Measurements from ENCODE around the gene IL34.

IL34 gene

DNA sequence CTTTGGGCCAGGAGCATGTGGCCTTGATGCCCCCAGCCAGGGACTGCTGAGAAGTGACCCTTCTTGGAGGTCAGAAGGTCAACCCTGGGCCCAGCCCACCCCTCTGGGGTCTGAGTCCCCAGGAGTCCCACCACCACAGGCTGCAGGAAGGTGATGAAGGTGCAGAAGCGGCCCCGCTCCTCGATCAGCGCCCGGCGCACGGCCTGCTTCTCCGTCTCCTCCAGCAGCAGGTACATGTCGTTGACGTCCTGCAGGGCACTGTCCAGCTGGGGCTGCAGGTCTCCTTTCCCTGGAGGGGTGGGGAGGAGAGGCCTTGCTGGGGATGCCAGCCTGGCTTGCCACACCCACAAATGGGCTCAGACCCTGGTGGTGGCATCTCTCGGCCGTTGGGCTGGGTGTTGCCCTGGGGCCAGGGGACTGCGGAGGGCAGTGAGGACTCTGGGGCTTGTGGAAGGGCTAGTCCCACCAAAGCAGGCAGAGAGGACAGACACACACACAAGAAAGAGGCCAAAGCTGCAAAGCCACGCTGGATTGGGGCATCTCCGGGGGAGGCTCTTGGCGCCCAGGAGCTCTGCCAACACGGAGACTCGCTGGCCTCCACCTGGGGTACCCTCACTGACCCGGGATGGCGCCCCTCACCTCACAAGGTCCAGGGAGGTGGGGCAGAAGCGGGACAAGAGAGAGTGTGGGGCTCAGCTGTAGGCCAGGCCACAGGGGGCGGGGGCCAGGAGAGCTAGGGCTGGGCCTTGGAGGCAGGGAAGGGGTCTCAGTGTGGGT is 31.9 kb downstream of the IL34 start:
- no peak for DNase-seq (ENCODE audit: low read depth)

DNA sequence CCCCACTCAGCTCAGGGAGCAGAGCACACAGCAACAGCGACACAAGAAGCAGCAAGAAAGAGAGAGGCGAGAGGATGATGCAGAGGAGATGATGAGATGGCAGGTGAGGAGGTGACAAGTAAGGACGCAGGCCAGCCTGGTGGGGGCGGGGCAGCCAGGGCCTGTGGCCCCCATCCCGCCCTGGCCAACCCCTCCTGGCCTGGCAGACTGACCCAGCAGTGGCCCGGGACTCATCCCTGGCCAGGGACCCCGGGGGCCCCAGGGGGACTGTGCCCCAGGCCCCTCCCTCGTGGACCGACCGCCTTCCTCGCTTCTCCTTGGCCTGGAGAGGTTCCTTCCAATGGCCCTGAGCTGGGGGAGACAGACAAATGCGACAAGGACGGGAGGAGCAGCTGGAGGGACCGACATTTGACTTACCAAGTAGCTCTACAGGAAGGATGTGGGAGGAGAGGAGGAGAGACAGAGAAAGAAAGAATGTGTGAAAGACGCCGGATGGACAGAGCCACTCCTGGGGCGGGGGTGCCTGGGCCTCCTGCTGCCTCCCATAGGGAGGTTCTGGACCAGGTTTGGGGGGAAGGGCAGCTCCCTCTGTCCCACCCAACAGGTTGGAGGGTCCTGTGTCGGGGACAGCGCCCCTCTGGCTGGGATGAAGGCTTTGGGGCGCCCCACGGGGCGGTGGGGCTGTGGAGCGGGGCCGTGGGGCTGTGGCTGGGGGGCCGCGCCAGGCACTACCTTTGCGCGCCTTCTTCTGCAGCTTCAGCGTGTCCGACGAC is 32.7 kb downstream of the IL34 start:
- no peak for DNase-seq (ENCODE audit: low read depth)

DNA sequence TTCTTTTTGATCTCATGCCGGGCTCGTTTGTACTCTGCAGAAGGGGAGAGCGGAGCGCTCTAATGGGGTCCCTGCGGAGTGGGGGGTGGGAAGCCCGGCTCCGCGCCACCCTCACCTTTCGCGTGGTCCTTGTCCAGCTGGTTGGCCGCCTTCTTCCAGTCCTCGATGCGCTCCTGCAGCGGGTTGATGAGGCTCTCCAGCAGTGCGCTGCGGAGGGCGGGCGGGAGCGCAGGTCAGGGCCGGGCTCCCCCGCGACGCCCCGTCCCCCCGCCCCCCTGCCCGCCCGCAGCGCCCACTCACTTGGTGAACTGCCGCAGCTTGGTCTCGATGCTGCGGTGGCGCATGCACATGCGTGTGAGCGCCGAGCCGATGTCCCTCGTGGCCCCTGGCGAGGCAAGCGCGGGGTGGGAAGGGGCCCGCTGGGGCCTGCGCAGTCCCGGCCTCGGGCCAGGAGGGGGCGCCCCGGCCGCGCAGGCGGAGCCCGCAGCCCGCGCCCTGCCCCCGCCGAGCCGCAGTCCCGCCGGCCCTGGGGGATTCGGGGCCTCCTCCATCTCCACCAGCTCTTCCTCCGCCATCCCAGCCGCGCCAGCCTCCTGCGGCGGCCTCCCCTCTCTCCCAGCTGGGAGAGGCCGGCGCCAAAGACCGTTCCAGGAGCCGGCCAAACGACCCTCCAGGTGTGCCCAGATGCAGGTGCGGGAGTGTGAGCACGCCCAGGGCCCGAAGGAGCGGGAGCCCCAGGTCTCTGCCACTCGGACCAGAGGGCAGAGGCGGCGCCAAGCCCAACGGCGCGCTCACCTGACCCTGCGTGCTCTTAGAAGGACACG is 33.5 kb downstream of the IL34 start:
- DNase-seq (ENCODE audit: low read depth), result no peak

DNA sequence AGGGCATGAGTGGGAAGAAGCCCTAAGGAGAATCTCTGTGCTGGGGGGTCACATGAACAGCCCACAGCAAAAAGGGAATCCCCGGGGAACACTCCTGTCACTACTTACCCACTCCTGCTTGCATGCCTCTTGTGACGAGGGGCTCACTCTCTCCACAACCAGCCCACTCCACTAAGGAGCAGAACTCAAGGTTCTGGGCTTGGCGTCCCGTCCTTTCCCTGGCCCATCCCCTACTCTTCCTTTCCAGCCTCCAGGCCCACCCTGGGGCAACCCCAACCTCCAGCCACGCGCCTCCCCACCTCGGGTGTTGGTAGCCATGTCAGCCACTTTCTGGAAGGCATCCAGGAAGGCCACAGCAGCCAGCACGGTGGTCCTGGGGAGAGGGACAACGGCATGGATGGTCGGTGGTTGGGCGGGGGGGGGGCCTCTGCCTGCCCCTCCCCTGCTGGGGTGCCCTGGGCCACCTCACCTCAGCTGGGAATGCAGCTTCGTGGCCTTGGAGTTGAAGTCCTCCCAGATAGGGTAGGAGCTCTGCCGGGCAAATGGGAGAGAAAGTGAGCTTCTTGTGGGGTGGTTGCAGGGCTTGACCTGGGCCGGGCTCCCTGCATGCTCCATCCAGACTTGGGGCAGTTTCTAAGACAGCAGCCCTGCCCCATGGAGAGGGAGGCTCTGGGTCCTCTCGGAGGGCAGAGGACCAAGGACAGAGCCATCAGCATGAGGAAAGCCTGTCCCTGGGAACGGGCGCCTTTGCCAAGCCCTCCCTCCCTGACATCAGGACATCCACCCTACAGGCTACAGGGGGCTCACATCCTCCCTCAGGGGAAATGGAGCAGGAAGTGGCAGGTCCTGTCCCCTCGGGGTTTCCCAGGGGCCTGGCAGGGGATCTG is 34.4 kb downstream of the IL34 start:
- DNase-seq (ENCODE audit: low read depth), result no peak

- no peak for DNase-seq (ENCODE audit: low read depth)
Observed at GRCh38 chr16:70681382-70682238, 35.3 kb downstream of the IL34 start.

- no peak for DNase-seq (ENCODE audit: low read depth)
Observed at GRCh38 chr16:70682239-70683145, 36.1 kb downstream of the IL34 start.

GRCh38 chr16:70683146-70683944 is 37.0 kb downstream of the IL34 start:
- no peak for DNase-seq (ENCODE audit: low read depth)

DNA sequence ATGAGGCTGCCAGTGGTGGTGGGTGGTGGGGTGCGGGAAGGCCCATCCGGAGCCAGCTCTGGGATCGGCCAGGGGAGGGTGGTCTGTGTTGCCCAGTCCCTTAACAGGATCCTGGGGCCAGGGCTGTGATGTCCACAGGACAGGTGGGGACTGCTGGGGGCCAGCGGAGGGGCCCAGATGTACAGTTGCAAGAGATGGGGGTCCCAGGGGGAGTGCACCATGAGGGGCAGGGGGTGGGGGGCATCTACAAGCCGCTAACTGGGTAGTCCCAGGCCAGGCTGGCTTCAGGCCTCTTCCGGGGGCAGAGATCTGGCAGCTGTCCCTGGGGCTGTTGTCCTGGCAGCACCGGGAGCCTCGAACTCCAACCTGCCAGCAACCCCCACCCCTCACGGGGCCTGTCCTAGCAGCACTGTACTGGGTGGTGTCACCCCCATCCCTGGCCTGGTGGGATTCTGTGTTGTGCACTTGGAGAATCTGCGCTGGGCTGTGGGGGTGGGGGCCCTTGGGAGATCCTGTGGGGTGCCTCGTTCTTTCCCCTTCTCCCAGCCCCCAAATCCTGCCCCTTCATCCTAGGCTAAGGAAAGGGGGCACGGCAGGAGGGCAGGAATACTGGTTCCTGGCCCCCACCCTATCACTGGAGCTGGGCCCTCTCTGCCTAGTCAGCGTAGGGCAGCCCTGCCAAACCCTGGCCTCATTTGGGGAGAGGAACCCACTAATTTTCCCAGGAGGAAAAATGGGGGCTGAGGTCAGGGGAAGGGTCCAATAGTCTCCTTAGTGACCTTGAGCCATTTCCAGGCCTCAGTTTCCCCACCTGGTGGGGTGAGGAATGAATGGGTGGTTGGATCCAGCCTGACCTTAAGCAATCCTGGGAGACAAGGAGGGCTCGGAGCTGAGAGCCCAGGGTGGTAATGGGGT is 38.0 kb downstream of the IL34 start:
- DNase-seq (ENCODE audit: low read depth), result no peak

GRCh38 chr16:70685061-70685937 is 38.9 kb downstream of the IL34 start:
- DNase-seq (ENCODE audit: low read depth), result no peak

- DNase-seq (ENCODE audit: low read depth), result no peak
Observed at GRCh38 chr16:70685938-70686375, 39.6 kb downstream of the IL34 start, which contains the start of gene MTSS2. TSS of gene MTSS2 (minus strand) at chr16:70686053. CDS start at chr16:70685791, 262 bp downstream.

DNA sequence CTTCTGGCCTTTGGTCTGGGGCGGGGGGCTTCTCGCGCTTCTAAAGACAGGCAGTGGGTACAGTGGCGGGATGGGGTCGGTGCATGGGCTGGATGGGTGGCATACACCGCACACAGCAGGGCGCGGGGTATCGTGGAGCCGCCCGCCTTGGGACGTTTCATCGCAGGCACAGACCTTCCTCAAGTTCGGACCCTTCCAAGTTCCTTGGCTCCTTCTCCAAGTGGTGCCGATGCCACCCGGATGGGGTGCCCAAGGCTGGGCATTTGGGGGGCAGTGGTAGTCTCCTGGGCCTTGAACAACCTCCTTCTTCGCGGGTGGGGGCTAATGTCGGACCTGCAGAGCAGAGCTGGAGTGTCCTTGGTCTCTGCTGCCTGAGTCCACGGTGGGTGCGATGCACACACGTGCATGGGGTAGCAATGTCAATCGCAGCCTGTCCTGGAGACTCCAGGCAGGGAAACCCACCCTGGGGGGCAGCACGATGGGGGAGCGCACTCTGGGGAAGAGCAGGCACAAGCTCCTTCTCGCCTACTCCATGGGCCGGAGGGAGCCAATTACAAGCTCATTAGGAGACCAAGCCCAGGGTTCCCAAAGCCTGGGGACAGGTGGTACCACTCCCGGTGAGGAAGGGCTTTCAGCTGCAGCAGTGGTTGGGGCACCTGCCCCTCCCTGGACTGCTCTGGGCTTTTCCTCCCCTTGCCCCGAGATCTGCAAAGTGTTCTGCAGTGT is 40.2 kb downstream of the IL34 start:
- DNase-seq (ENCODE audit: low read depth), result no peak

DNA sequence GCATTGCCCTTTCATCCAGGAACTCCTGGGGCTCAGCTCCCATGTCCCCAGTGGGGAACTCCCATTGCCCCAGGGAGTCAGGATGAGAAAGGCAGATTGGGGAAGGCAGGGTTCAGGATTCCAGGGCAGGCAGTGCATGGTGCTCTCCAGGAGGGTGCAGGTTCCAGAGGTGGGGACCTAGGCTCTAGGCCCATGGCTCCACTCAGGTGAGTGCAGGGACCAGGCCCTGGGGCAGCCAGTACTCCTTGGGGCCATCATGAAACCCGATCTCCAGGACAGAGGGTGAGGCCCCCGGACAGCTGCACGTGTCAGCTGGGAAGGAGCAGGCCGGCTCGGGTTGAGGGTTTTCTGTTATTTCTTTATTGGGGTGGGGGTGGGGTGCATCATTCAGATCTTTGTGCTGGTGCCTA is 40.7 kb downstream of the IL34 start:
- DNase-seq (ENCODE audit: low read depth), result no peak

- no peak for DNase-seq (ENCODE audit: low read depth)
Observed at GRCh38 chr16:70687671-70688245, 41.4 kb downstream of the IL34 start.

DNA sequence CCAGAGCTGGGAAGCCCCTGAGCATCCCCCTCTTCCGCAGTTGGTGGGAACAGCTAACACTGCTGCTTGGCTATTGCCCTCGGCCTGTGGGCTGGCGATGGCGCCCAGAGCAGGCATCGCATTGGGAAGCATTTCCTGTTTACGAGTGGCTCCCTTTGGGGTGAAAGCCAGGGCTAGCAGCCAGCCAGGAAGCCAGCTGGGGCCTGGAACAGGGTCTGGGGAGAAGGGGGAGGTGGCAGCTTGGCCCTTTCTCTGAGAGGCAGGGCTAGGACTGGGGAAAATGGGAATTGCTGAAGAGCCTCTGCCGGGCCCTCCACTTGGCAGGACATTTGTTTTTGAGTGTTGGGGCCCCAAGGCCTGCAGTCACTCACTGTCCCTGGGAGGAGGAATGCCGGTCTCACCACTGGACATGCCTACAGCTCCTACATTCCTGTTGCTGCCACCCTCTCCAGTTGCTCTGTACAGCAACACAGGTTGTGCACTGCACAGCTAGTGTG is 41.9 kb downstream of the IL34 start:
- no peak for DNase-seq (ENCODE audit: low read depth)

Measured in stimulated activated CD8-positive, alpha-beta memory T cell treated with anti-CD3 and anti-CD28 coated beads, Interleukin-7, amount 100 ng/mL, for 24 hours (primary cell).